Raji (cell line): ENCODE measurements around the gene SND1.

Experiments used
- POLR2A ChIP-seq: IDR thresholded peaks from 2 replicates; pipeline ENCODE4 v1.6.1; 2011; ENCODE audit warnings: low read depth, low read length, control low read depth; ENCODE audit not compliant: insufficient read depth

SND1 gene

GRCh38 chr7:128117691-128118090 is 465.7 kb downstream of the SND1 start:
- TF ChIP-seq POLR2A = no peak

- TF ChIP-seq POLR2A = no peak
Observed at GRCh38 chr7:128119036-128119435, 467.0 kb downstream of the SND1 start.

DNA sequence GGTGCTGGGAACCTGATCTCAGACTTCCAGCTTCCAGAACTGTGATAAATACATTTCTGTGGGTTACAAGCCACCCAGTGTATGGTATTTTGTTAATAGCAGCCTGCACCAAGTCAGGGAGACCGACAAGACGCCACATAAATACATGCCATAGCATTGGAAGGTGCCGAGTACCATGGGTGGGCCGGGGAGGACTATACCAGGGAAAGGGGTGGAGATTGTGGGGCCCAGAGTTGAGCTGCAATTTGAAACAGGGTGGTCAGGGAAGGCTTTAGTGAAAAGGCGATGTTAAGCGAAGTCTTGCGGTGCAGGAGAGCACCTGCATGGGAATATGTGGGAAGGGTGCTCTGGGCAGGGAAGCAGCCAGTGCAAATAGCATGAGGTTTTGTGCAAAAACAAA is 468.1 kb downstream of the SND1 start:
- no peak for TF ChIP-seq POLR2A

GRCh38 chr7:128120976-128121490 is 469.0 kb downstream of the SND1 start:
- no peak for TF ChIP-seq POLR2A

DNA sequence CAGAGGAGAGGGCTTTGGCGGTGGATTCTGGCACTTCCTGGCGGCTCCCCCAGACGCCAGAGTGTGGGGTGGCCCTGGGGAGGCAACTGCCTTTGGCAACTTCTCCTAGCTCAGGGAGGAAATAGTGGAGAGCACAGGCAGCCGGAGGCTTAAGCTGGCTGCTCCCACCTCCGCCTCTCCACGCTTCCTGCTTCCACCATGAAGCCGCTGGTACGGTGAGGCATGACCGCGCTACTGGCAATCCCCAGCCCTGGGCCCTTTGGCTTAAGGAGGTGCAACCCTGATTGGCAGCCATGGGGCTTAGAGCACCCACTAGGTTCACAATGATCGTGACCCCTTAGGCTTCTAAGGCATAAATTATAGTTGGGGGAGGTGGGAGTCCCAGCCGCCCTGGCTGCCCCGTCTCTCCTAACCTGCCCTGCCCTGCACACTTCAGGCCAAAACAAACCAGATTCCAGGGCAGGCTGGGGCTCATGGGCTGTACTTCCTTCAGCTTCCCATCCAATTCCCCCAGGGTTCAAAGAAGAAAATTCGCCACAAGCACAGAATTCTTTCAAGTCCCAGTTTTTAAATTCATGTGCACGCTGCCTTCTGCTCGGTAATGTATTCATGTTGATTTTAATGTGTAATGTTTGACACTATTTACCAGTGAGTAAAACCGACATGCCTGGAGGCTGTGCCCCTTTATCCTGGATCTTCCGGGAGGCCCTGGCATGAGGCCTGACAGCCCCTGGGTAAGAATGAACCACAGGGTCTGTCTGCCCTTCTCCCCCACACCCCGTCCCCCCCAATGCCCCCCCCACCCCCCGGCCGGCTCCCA is 469.9 kb downstream of the SND1 start:
- no peak for TF ChIP-seq POLR2A

- TF ChIP-seq POLR2A = no peak
Observed at GRCh38 chr7:128122576-128123290, 470.7 kb downstream of the SND1 start.

- no peak for TF ChIP-seq POLR2A
Observed at GRCh38 chr7:128123291-128124037, 471.5 kb downstream of the SND1 start.

DNA sequence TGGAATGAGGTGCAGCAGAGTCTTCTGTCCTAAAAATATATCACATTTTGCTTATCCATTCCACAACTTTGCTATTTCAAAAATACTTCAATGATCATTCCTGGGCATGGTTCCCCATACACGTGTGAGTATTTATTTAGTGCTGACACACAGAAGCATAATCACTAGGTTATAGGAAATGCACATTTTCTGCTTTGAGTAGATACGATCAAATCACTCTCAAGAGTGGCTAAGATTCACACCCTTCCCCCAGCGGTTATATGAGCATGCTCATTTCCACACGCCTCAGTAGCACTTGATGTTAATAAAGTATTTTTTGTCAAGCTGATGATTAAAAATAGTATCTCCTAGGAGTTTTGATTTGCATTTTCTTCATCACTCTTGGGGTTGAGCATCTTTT is 472.8 kb downstream of the SND1 start:
- no peak for TF ChIP-seq POLR2A

DNA sequence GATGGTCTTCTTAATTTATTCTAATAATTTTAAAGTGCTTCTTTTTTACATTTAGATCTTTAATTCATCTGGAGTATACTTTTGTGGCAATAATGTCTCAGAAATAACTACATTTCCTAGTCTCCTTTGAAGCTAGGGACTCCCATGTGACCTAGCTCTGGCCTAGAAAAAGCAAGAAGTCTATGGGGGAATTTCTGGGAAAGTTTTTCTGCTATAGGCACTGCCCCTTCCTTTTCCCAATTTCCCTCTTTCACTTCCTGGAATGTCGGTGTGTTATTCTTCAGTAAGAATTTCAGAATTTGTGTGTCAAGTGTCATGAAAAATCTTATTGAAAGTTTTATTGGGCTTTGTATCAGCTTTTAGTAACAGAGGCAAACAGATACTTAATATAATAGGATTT is 473.8 kb downstream of the SND1 start:
- TF ChIP-seq POLR2A = no peak

GRCh38 chr7:128128401-128128800 is 476.4 kb downstream of the SND1 start:
- no peak for TF ChIP-seq POLR2A

- no peak for TF ChIP-seq POLR2A
Observed at GRCh38 chr7:128129224-128129864, 477.4 kb downstream of the SND1 start.

GRCh38 chr7:128131115-128131514 is 479.1 kb downstream of the SND1 start:
- TF ChIP-seq POLR2A = no peak

DNA sequence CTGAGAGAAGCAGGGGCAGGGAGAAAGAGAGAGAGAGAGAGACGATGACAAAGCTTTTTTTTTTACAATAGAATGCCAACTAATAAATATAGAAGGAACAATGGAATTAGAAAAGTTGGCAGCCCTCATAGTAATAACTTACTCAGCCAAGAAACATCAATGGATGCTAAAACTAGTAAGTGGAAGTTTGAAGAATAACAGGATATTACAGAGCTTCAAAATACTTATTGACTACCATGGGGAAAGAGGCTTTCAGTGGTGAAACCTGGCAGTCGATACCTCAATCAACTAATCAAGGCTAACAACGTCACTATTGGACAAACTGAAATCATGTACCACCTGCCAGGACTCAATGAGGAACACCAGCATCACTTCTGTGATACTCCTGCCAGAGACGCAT is 479.7 kb downstream of the SND1 start:
- TF ChIP-seq POLR2A = no peak

- TF ChIP-seq POLR2A = no peak
Observed at GRCh38 chr7:128132426-128133069, 480.6 kb downstream of the SND1 start.

- TF ChIP-seq POLR2A = no peak
Observed at GRCh38 chr7:128135159-128135514, 483.1 kb downstream of the SND1 start.
